GM21529 (cell line): ENCODE data around the gene KCNN3.

Experiments
- ATAC-seq: cut with Tn5 transposase; IDR thresholded peaks from one replicate; pipeline ENCODE4 v1.9.1; 2021; ENCODE audit not compliant: unreplicated experiment

Gene KCNN3

GRCh38 chr1:154880671-154881070, 10.6 kb upstream of the KCNN3 start:
- no peak for ATAC-seq

- no peak for ATAC-seq
Observed at GRCh38 chr1:154879038-154879421, 8.9 kb upstream of the KCNN3 start.

GRCh38 chr1:154878371-154879037, 8.4 kb upstream of the KCNN3 start:
- peak; percentile 67 for ATAC-seq

GRCh38 chr1:154877370-154877974, 7.4 kb upstream of the KCNN3 start:
- ATAC-seq, result no peak

- no peak for ATAC-seq
Observed at GRCh38 chr1:154876842-154877369, 6.8 kb upstream of the KCNN3 start.

- ATAC-seq, result no peak
Observed at GRCh38 chr1:154874465-154874864, 4.4 kb upstream of the KCNN3 start.

- no peak for ATAC-seq
Observed at GRCh38 chr1:154873321-154873950, 3.4 kb upstream of the KCNN3 start.

GRCh38 chr1:154871374-154871773, 1.3 kb upstream of the KCNN3 start:
- no peak for ATAC-seq

GRCh38 chr1:154870734-154871133, 653 bp upstream of the KCNN3 start:
- no peak for ATAC-seq

GRCh38 chr1:154869351-154870114, 548 bp downstream of the KCNN3 start:
- no peak for ATAC-seq

- ATAC-seq, result no peak
Observed at GRCh38 chr1:154867841-154868605, 2.1 kb downstream of the KCNN3 start.

GRCh38 chr1:154867064-154867825, 2.8 kb downstream of the KCNN3 start:
- ATAC-seq, result no peak

GRCh38 chr1:154866257-154867063, 3.6 kb downstream of the KCNN3 start:
- ATAC-seq, result no peak

GRCh38 chr1:154865442-154866256, 4.4 kb downstream of the KCNN3 start:
- ATAC-seq, result no peak

GRCh38 chr1:154864189-154864975, 5.7 kb downstream of the KCNN3 start:
- ATAC-seq, result no peak

- peak; percentile 29 for ATAC-seq
Observed at GRCh38 chr1:154863315-154864174, 6.5 kb downstream of the KCNN3 start.

GRCh38 chr1:154862907-154863306, 7.2 kb downstream of the KCNN3 start:
- ATAC-seq, result no peak
